Astrocyte (in vitro differentiated cells and primary cell): ENCODE results near the gene INPP4B.

Source experiments
- EZH2 ChIP-seq: IDR thresholded peaks from 2 replicates; pipeline ENCODE4 v1.6.1; 2012; ENCODE audit warnings: mild to moderate bottlenecking, low read length, inconsistent platforms; ENCODE audit not compliant: insufficient read depth
- TF ChIP-seq, protein P1 (sequence below): IDR thresholded peaks from 2 replicates; pipeline ENCODE4 v1.5.1; 2011; ENCODE audit warnings: low read depth, mild to moderate bottlenecking, inconsistent platforms, low read length, moderate library complexity; ENCODE audit not compliant: insufficient read depth

DNA sequence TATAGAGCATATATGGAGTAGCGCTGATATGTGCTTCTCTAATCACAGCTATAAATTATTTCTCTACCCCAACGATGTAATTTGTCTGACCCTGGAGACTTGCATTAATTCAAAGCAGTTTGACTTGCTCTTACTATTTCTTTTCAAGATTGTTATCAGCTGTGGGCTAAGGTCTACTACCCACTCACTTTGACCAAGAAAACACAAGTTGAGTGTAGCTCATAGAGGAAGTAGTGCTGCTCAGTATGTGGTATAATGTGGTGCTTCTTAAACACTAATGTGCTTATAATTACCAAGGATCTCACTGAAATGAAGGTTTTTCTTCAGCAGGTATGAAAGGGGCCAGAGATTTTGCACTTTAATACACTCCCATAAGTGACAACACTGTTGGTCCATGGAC, 70.1 kb downstream of the INPP4B start:
- TF ChIP-seq, protein P1, sequence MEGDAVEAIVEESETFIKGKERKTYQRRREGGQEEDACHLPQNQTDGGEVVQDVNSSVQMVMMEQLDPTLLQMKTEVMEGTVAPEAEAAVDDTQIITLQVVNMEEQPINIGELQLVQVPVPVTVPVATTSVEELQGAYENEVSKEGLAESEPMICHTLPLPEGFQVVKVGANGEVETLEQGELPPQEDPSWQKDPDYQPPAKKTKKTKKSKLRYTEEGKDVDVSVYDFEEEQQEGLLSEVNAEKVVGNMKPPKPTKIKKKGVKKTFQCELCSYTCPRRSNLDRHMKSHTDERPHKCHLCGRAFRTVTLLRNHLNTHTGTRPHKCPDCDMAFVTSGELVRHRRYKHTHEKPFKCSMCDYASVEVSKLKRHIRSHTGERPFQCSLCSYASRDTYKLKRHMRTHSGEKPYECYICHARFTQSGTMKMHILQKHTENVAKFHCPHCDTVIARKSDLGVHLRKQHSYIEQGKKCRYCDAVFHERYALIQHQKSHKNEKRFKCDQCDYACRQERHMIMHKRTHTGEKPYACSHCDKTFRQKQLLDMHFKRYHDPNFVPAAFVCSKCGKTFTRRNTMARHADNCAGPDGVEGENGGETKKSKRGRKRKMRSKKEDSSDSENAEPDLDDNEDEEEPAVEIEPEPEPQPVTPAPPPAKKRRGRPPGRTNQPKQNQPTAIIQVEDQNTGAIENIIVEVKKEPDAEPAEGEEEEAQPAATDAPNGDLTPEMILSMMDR = no peak
- no peak for TF ChIP-seq EZH2
